K562 (cell line): ENCODE results near the gene PYGM.

ENCODE experiments used
- CREB1 ChIP-seq, 2 experiments: sonication (generic) in 1 of 2; formaldehyde crosslinking in 1 of 2; IDR thresholded peaks; 2 replicates each; pipeline versions ENCODE4 v1.6.1 to v1.8.0; 2012 to 2022; ENCODE audit warnings: inconsistent platforms in 1 of 2, mild to moderate bottlenecking in 1 of 2, missing genetic modification reagents in 1 of 2, moderate library complexity in 1 of 2
- DIDO1 ChIP-seq: fragments of 450-650 bp; IDR thresholded peaks from 2 replicates; pipeline ENCODE4 v1.6.1; 2016; ENCODE audit warnings: low read depth, missing biosample characterization, missing genetic modification characterization
- EP300 ChIP-seq: IDR thresholded peaks from 2 replicates; pipeline ENCODE4 v1.6.1; 2012; ENCODE audit warnings: low read length, improper control_type of control experiment
- FOXJ3 ChIP-seq: sonication (generic); formaldehyde crosslinking; IDR thresholded peaks from 2 replicates; pipeline ENCODE4 v1.4.0; 2020; ENCODE audit warnings: mild to moderate bottlenecking, missing genetic modification reagents
- MEF2A ChIP-seq: IDR thresholded peaks from 2 replicates; pipeline ENCODE4 v1.6.1; 2011; ENCODE audit warnings: low read depth, mild to moderate bottlenecking, low read length, moderate library complexity; ENCODE audit not compliant: control insufficient read depth
- MEF2D ChIP-seq: conservative IDR thresholded peaks from 2 replicates; pipeline ENCODE4 v1.6.1; 2016; ENCODE audit warnings: low read depth, missing genetic modification characterization, missing compliant biosample characterization
- NFRKB ChIP-seq: fragments of 450-650 bp; IDR thresholded peaks from 2 replicates; pipeline ENCODE4 v1.6.1; 2016; ENCODE audit warnings: low read depth
- PTBP1 ChIP-seq: fragments of 200-400 bp; formaldehyde crosslinking; IDR thresholded peaks from 2 replicates; pipeline ENCODE4 v1.6.1; 2017; ENCODE audit warnings: low read depth, low read length
- SAFB ChIP-seq: fragments of 200-400 bp; formaldehyde crosslinking; IDR thresholded peaks from 2 replicates; pipeline ENCODE4 v1.6.1; 2017; ENCODE audit warnings: low read depth, low read length, borderline replicate concordance
- ZFP30 ChIP-seq: fragments of 250-450 bp; sonication (Bioruptor Pico); IDR thresholded peaks from 2 replicates; pipeline ENCODE4 v1.8.0; 2022; ENCODE audit warnings: moderate library complexity, mild to moderate bottlenecking, inconsistent platforms, borderline replicate concordance
- TF ChIP-seq, protein P1 (sequence below): fragments of 250-450 bp; sonication (Bioruptor Pico); IDR thresholded peaks from 2 replicates; pipeline ENCODE4 v1.5.0; 2021; ENCODE audit warnings: mild to moderate bottlenecking, moderate library complexity
- TF ChIP-seq, protein P2 (sequence below), 3 experiments: IDR thresholded peaks in 2 of 3; conservative IDR thresholded peaks in 1 of 3; 2 replicates each; pipeline ENCODE4 v1.5.1; 2011 to 2012; ENCODE audit warnings: low read length in 3 of 3, mild to moderate bottlenecking in 3 of 3, control low read depth in 2 of 3, improper control_type of control experiment in 1 of 3, inconsistent platforms in 1 of 3, low read depth in 1 of 3, mixed read lengths in 1 of 3, moderate library complexity in 1 of 3; ENCODE audit not compliant: insufficient read depth in 2 of 3
- TF ChIP-seq, protein P3 (sequence below), 2 experiments: fragments of 450-650 bp; conservative IDR thresholded peaks; 2 replicates each; pipeline ENCODE4 v1.6.1; 2017; ENCODE audit warnings: mild to moderate bottlenecking in 2 of 2, moderate library complexity in 2 of 2

DNA sequence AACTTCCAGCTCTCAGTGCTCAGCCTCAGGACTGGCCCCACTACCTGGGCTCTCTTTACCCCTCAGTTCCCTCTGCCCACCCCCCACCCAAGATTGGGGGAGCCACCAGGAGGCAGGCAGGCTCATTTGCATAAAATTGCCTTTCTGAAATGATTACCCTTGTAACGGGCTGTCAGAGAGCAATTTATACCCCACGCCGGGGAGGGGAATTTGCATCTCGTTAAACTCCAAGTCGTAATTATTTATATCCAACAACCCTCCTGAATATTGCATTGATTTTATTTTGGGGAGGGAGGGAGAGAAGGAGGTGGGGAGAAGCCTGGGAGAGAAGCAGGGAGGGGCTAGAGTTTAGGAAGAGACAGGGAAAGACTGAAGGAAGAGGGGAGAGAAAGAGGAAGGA is 45.1 kb downstream of the PYGM start:
- TF ChIP-seq SAFB (no peak), CREB1 (IDR thresholded peaks at IDR 0.05) (no peak), CREB1 (CRISPR knock-in tag; IDR thresholded peaks at IDR 0.05) (no peak), DIDO1 (no peak), NFRKB (no peak), PTBP1 (no peak), EP300 (no peak), ZFP30 (CRISPR knock-in tag) (no peak), MEF2A (no peak), FOXJ3 (no peak), MEF2D (tag) (no peak)
- TF ChIP-seq, protein P1, sequence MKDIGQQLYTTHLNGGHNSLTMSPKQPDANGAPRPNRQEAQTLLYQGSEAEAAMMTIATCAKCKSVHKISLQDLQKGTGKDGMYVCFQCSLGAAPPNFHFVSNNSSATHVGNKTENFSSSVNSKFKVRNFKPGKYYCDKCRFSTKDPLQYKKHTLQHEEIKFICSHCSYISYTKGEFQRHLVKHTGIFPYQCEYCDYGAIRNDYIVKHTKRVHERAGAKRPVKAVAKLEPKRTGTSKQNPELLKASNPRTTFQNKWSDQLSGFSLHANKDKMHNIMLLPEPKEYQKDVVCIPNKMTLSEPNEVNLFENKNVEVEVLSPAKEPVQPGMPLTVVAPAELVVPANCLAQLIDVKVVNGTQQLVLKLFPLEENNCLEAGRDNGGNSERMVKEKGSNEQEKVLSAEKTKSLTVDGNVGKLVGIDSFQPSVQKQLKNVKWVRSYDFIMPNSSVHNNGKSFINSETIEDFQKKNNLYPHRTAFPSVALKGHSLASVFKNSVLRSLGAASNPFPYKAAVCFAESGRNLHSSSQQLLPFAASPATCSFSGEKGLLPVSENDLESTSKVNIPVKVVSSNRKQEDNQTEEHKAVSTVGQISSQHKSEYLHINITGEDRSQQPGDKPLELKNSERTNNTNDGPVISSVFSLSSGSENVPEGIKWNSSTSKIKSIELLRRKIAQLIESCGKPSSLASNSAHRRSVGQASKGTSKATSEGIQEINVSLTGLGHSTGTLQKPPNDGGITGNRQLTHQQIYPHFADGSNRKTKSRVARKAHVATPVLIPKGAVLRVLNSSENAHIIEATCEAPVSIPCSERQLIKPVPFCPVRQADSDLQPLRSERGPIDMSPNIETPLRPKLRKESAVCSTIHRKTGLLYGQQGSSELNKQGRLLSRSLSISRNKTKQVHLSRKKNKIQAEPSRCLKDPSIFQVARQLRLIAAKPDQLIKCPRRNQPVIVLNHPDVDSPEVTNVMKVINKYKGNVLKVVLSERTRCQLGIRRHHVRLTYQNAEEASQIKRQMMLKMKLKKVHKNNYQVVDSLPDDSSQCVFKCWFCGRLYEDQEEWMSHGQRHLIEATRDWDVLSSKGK (CRISPR knock-in tag): no peak
- TF ChIP-seq, protein P2, sequence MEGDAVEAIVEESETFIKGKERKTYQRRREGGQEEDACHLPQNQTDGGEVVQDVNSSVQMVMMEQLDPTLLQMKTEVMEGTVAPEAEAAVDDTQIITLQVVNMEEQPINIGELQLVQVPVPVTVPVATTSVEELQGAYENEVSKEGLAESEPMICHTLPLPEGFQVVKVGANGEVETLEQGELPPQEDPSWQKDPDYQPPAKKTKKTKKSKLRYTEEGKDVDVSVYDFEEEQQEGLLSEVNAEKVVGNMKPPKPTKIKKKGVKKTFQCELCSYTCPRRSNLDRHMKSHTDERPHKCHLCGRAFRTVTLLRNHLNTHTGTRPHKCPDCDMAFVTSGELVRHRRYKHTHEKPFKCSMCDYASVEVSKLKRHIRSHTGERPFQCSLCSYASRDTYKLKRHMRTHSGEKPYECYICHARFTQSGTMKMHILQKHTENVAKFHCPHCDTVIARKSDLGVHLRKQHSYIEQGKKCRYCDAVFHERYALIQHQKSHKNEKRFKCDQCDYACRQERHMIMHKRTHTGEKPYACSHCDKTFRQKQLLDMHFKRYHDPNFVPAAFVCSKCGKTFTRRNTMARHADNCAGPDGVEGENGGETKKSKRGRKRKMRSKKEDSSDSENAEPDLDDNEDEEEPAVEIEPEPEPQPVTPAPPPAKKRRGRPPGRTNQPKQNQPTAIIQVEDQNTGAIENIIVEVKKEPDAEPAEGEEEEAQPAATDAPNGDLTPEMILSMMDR (IDR thresholded peaks at IDR 0.05 in 2 of 3, conservative IDR thresholded peaks at IDR 0.05 in 1 of 3; ENCODE audit: insufficient read depth in 2 of 3, low read depth in 1 of 3, low read length in 3 of 3): no peak
- TF ChIP-seq, protein P3, sequence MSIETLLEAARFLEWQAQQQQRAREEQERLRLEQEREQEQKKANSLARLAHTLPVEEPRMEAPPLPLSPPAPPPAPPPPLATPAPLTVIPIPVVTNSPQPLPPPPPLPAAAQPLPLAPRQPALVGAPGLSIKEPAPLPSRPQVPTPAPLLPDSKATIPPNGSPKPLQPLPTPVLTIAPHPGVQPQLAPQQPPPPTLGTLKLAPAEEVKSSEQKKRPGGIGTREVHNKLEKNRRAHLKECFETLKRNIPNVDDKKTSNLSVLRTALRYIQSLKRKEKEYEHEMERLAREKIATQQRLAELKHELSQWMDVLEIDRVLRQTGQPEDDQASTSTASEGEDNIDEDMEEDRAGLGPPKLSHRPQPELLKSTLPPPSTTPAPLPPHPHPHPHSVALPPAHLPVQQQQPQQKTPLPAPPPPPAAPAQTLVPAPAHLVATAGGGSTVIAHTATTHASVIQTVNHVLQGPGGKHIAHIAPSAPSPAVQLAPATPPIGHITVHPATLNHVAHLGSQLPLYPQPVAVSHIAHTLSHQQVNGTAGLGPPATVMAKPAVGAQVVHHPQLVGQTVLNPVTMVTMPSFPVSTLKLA (conservative IDR thresholded peaks at IDR 0.05): no peak
